GM13976 (cell line): Measurements from ENCODE around the gene COMMD7.
"Not testable (repeated sequence)": the region's sequence is repeated elsewhere in the genome, so short reads cannot be mapped to it uniquely, and the experiment has no call there.

Experiments
- DNase-seq: peaks from one replicate; pipeline ENCODE4 v3.0.0; 2012; ENCODE audit warnings: low spot score
- CTCF ChIP-seq: IDR thresholded peaks from 2 replicates; pipeline ENCODE4 v1.5.1; 2012; ENCODE audit warnings: borderline replicate concordance, mild to moderate bottlenecking; ENCODE audit not compliant: insufficient read depth; ENCODE audit errors: extremely low read depth, missing control alignments, control extremely low read depth
- in situ Hi-C: fragments of 300-500 bp; cut with MboI; formaldehyde crosslinking; loops from one replicate; pipeline ENCODE4 v1.12.0; 2022; ENCODE audit warnings: low sequenced_read_pairs, mixed read lengths, inconsistent platforms; ENCODE audit not compliant: unreplicated experiment

The COMMD7 gene

GRCh38 chr20:32697608-32698007 lies 45.7 kb downstream of the COMMD7 start:
- in situ Hi-C loops, result no loop called here
- DNase-seq, result no peak
- no peak for TF ChIP-seq CTCF

DNA sequence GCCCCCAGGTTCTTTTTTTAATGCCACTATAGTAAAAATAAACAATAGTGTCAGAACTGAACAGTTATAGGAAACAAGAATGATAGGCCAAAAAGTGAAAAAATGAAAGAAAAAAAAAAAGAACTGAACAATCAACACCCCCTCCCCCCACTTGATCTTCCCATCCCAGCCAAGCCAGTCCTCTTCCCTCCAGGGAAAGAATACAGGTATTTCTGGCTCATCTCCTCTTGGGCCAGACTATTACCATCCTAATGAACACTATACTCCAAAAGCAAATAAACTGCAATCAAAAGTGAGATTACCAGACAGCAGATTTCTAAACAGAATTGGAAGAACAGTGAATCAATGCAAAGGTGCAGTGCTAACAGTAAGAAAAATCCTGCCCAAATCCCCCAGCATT lies 48.2 kb downstream of the COMMD7 start:
- DNase-seq, result no peak
- in situ Hi-C loops, result no loop called here
- no peak for TF ChIP-seq CTCF

DNA sequence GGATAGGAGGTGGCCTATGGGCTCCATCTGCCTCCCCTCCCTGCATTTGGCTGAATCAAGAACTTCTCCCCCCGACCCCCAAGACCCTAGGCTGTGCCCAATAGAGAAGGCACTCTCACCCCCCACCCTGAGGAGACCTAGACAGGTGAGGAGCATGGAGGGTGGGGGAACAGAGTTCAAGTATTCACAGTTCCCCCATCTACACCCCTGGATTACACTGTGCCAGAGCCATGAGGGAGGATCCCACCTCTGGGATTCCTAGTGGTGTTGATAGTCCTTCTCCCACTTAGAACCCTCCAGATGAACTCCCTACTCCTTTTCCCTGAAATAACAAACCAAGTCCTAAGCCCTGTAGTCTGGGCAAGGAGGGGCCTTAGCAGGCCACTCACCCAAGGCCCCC lies 54.3 kb downstream of the COMMD7 start:
- in situ Hi-C loops, result not testable (repeated sequence)

GRCh38 chr20:32687180-32687532 lies 56.1 kb downstream of the COMMD7 start:
- no peak for DNase-seq
- TF ChIP-seq CTCF, result no peak
- in situ Hi-C loops, result no loop called here

More for the DNA sequence above, 54.3 kb downstream of the COMMD7 start:
- not testable (repeated sequence) for DNase-seq

DNA sequence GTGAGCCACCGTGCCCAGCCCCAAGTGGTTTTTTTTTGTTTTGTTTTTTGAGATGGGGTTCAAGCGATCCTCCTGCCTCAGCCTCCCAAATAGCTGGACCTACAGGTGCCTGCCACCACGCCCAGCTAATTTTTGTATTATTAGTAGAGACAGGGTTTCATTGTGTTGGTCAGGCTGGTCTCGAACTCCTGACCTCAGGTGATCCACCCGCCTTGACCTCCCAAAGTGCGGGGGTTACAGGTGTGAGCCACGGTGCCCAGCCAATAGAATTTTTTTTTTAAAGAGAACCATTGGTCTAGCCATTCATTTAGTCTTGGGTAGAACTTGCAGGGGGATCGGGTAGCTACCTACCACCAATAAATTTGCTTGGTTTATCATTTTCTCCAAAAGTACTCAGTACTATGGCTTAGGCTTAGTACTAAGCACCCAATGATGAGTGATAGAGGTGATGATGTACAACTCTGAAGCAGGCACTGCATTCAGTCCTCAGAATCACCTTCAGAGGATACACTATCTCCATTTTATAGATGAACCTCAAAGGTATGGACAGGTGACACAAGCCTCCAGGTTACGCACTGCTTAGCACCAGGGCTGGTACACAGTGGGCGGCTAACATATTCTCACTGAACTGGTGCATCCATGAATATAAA lies 56.6 kb downstream of the COMMD7 start:
- TF ChIP-seq CTCF, result no peak
- DNase-seq, result no peak
- in situ Hi-C loops, result no loop called here

DNA sequence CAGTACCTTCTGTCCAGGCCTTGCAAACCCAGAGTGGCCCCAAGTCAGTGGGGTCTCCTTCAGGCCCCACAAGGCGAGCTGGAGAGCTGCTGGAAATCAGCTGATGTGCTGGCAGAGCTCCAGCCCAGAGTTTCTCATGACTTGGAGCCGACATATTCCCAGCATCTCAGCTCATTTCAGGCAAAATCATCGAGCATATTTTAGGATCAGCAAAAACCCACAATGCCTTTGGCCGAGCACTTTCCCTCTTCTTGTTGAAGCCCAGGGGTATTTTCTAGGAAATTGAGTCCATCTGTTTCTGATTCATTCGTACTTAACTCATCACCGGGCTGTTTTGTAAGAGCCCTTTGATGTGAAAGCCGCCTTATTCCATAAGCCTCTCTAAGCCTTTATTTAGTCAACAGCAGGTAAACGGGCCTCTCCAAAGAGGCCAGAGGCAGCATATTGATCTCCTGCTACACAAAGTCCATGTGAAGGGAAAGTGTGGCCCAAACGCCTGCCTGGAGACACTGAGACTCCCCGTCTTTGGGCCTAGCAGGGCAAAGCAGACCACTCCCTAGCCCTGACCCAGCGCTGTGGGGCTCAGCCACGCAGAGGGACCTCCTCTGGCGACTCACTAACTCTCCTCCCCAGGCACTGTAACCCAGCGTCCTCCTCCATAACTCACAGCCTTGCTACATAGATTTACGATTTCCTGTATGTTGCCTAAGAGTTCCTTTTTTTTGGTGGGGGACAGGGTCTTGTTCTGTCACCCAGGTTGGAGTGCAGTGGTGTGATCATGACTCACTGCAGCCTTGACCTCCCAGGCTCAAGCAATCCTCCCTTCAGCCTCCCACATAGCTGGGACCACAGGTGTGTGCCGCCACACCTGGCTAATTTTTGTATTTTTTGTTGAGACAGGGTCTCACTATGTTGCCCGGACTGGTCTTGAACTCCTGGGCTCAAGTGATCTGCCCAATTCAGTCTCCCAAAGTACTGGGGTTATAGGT lies 57.4 kb downstream of the COMMD7 start:
- DNase-seq, result no peak
- TF ChIP-seq CTCF, result no peak
- in situ Hi-C loops, result no loop called here

GRCh38 chr20:32682508-32682987 lies 60.7 kb downstream of the COMMD7 start:
- DNase-seq, result no peak
- no peak for TF ChIP-seq CTCF
- in situ Hi-C loops, result no loop called here
